ENCODE results near the gene LARGE1. TPM values are rescaled to one million over a fixed set of nuclear protein-coding genes. Genes with fewer than 3 reads are reported as not detected.

Gene LARGE1
- total and polyA plus RNA-seq, 2 of the 13 experiments (the other 11 are each of a cell fraction or from before 2014, with no cell fraction given), result 8.4 to 11.0 TPM

DNA sequence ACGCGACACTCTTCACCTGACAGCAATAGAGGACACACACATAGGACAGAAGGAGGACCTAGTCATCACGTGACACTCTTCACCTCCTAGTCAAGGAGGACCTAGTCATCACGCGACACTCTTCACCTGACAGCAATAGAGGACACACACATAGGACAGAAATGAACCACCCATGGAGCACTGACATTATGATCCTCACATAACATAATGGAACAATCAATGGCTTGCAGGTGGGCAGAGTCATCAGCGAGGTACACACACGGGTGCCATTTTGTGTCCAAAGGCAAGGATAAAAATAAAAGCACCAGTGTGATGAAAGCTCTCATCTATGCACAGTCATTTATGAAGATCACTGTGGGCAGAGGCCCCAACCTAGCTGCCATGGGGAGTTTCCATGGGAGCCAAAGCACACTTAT lies 354.7 kb downstream of the LARGE1 start (continued):
- TF ChIP-seq, protein P1, sequence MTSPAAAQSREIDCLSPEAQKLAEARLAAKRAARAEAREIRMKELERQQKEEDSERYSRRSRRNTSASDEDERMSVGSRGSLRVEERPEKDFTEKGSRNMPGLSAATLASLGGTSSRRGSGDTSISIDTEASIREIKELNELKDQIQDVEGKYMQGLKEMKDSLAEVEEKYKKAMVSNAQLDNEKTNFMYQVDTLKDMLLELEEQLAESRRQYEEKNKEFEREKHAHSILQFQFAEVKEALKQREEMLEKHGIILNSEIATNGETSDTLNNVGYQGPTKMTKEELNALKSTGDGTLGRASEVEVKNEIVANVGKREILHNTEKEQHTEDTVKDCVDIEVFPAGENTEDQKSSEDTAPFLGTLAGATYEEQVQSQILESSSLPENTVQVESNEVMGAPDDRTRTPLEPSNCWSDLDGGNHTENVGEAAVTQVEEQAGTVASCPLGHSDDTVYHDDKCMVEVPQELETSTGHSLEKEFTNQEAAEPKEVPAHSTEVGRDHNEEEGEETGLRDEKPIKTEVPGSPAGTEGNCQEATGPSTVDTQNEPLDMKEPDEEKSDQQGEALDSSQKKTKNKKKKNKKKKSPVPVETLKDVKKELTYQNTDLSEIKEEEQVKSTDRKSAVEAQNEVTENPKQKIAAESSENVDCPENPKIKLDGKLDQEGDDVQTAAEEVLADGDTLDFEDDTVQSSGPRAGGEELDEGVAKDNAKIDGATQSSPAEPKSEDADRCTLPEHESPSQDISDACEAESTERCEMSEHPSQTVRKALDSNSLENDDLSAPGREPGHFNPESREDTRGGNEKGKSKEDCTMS (CRISPR knock-in tag; conservative IDR thresholded peaks at IDR 0.05), result no peak
- TF ChIP-seq, protein P2, sequence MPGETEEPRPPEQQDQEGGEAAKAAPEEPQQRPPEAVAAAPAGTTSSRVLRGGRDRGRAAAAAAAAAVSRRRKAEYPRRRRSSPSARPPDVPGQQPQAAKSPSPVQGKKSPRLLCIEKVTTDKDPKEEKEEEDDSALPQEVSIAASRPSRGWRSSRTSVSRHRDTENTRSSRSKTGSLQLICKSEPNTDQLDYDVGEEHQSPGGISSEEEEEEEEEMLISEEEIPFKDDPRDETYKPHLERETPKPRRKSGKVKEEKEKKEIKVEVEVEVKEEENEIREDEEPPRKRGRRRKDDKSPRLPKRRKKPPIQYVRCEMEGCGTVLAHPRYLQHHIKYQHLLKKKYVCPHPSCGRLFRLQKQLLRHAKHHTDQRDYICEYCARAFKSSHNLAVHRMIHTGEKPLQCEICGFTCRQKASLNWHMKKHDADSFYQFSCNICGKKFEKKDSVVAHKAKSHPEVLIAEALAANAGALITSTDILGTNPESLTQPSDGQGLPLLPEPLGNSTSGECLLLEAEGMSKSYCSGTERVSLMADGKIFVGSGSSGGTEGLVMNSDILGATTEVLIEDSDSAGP (CRISPR knock-in tag; IDR thresholded peaks at IDR 0.05; ENCODE audit: borderline replicate concordance), result no peak
- no peak for TF ChIP-seq ZNF274 (CRISPR knock-in tag; IDR thresholded peaks at IDR 0.05)

DNA sequence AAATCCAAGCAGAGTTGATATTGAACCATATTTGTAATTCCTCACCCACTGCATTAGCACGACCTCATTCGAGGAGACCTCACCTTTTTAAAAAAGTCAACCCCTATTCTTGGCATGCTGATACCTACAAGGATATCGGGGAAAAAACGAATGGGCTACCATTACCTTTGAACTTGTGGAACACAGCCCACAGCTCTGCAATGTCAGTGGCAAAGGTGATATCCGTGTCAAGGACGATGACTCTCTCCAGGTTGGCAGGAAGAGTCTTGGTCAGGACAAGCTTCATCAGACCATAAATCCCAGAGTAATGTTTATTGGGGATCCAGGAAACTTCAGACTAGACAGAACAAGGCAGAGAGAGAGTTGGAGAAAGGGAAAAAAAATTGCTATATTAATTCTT lies 355.6 kb downstream of the LARGE1 start:
- Histone ChIP-seq H3K9me3 (ENCODE audit: low read length) (no peaks in the 10 kb centered on the region), H4K20me1 (ENCODE audit: insufficient read depth, low read length) (no peaks in the 10 kb centered on the region), H2AFZ (ENCODE audit: low read length) (no peak overlapping the region), H3K36me3 (replicated peaks in 1 of 2; ENCODE audit: control insufficient read depth in 1 of 2, insufficient read depth in 2 of 2, low read length in 2 of 2) (no peaks in the 10 kb centered on the region), H3K4me2 (ENCODE audit: low read depth, low read length) (no peak overlapping the region), H3K27me3 (ENCODE audit: control insufficient read depth in 1 of 2, insufficient read depth in 2 of 2, low read length in 2 of 2) (no peaks in the 10 kb centered on the region), H3K4me1 (ENCODE audit: insufficient read depth, low read length) (peaks cover 63% of the 10 kb centered on the region), H3K4me3 (replicated peaks in 1 of 3; ENCODE audit: insufficient read depth in 1 of 3, low read depth in 2 of 3, low read length in 3 of 3) (no peak overlapping the region), H3K27ac (ENCODE audit: extremely low read length, insufficient read depth, low read length) (no peak overlapping the region), H3K79me2 (ENCODE audit: insufficient read depth, low read length) (no peaks in the 10 kb centered on the region), H3K9ac (ENCODE audit: insufficient read depth, low read depth, low read length) (no peak overlapping the region)
- intact Hi-C loops (cut with micrococcal nuclease; ENCODE audit: unreplicated experiment), result no loop called here
- in situ Hi-C loops (cut with HindIII; ENCODE audit: extremely low pct_ligation_motif_present, low pct_unique_long_range_greater_than_20kb), result no loop called here
- CTCF ChIA-PET (ENCODE audit: low intra/inter-chr PET ratio, low total read pairs), result no interaction called here
- FAIRE-seq (no peak), DNase-seq (ENCODE audit: low spot score) (no peak), ATAC-seq (no peak)
- TF ChIP-seq HHEX (CRISPR knock-in tag; IDR thresholded peaks at IDR 0.05) (no peak), RARA (CRISPR knock-in tag; IDR thresholded peaks at IDR 0.05) (peak; percentile 55; the same call in 1 of the 2 replicates)
- TF ChIP-seq, protein P3, sequence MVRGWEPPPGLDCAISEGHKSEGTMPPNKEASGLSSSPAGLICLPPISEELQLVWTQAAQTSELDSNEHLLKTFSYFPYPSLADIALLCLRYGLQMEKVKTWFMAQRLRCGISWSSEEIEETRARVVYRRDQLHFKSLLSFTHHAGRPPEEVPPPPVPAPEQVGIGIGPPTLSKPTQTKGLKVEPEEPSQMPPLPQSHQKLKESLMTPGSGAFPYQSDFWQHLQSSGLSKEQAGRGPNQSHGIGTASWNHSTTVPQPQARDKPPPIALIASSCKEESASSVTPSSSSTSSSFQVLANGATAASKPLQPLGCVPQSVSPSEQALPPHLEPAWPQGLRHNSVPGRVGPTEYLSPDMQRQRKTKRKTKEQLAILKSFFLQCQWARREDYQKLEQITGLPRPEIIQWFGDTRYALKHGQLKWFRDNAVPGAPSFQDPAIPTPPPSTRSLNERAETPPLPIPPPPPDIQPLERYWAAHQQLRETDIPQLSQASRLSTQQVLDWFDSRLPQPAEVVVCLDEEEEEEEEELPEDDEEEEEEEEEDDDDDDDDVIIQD (CRISPR knock-in tag; IDR thresholded peaks at IDR 0.05; ENCODE audit: low read depth), result peak; percentile 22; the same call in 1 of the 2 replicates
- 86% methylated on average over 6 of the region's 6 CpGs for WGBS (ENCODE audit: low lambda C conversion rate)
- BruUV-seq (replicated peaks), result no TSS peak
- POLR2A ChIA-PET, result interaction anchor here (3.4 kb wide), 1 partner anchor 25 kb away, joined by 13 read pairs; no protein-coding TSS in a partner anchor
